K562 (cell line): Measurements from ENCODE around the gene MAP2K7. TPM values are rescaled to one million over a fixed set of nuclear protein-coding genes. Genes with fewer than 3 reads are reported as not detected.

ENCODE experiments used
- ARHGAP35 ChIP-seq: fragments of 450-650 bp; IDR thresholded peaks from 2 replicates; pipeline ENCODE4 v1.6.1; 2018; ENCODE audit not compliant: partially characterized antibody
- ATF1 ChIP-seq, 2 experiments: fragments of 450-650 bp in 1 of 2; IDR thresholded peaks; 2 replicates each; pipeline ENCODE4 v1.6.1; 2016; ENCODE audit warnings: missing compliant biosample characterization in 1 of 2, missing genetic modification characterization in 1 of 2
- CBX1 ChIP-seq: sonication (generic); IDR thresholded peaks from 2 replicates; pipeline ENCODE4 v1.6.1; 2016; ENCODE audit warnings: antibody characterized with exemption, low read depth, mild to moderate bottlenecking
- DMBX1 ChIP-seq: fragments of 250-450 bp; sonication (Bioruptor Pico); IDR thresholded peaks from 2 replicates; pipeline ENCODE4 v1.8.0; 2022; ENCODE audit warnings: inconsistent platforms, mild to moderate bottlenecking, moderate library complexity, borderline replicate concordance
- EZH2 ChIP-seq: IDR thresholded peaks from 2 replicates; pipeline ENCODE4 v1.6.1; 2012; ENCODE audit warnings: low read depth, mild to moderate bottlenecking, inconsistent platforms, low read length, borderline replicate concordance
- LARP7 ChIP-seq: fragments of 450-650 bp; IDR thresholded peaks from 2 replicates; pipeline ENCODE4 v1.6.1; 2016
- MAFF ChIP-seq: IDR thresholded peaks from 2 replicates; pipeline ENCODE4 v1.6.1; 2012; ENCODE audit warnings: low read length, improper control_type of control experiment
- NCOA2 ChIP-seq, 2 experiments: fragments of 450-650 bp; IDR thresholded peaks; 2 replicates each; pipeline ENCODE4 v1.6.1; 2018; ENCODE audit warnings: mild to moderate bottlenecking in 2 of 2, moderate library complexity in 1 of 2; ENCODE audit not compliant: partially characterized antibody in 2 of 2
- PURB ChIP-seq: sonication (generic); formaldehyde crosslinking; IDR thresholded peaks from 2 replicates; pipeline ENCODE4 v1.9.0; 2021; ENCODE audit warnings: low read depth, mild to moderate bottlenecking, missing genetic modification reagents
- PYGO2 ChIP-seq: fragments of 450-650 bp; IDR thresholded peaks from 2 replicates; pipeline ENCODE4 v1.6.1; 2016; ENCODE audit warnings: mild to moderate bottlenecking, missing genetic modification characterization, moderate library complexity, missing compliant biosample characterization
- SMARCE1 ChIP-seq: fragments of 450-650 bp; IDR thresholded peaks from 2 replicates; pipeline ENCODE4 v1.7.1; 2016; ENCODE audit warnings: mild to moderate bottlenecking
- SRSF9 ChIP-seq: fragments of 200-400 bp; formaldehyde crosslinking; IDR thresholded peaks from 2 replicates; pipeline ENCODE4 v1.6.1; 2017; ENCODE audit warnings: low read depth, low read length, borderline replicate concordance
- THRAP3 ChIP-seq: fragments of 450-650 bp; IDR thresholded peaks from 2 replicates; pipeline ENCODE4 v1.6.1; 2016; ENCODE audit warnings: mild to moderate bottlenecking, inconsistent platforms, borderline replicate concordance
- ZNF134 ChIP-seq: fragments of 250-450 bp; sonication (Bioruptor Pico); conservative IDR thresholded peaks from 2 replicates; pipeline ENCODE4 v1.4.0; 2020
- ZNF143 ChIP-seq: sonication (generic); formaldehyde crosslinking; IDR thresholded peaks from 2 replicates; pipeline ENCODE4 v1.9.0; 2022; ENCODE audit warnings: mild to moderate bottlenecking, missing genetic modification reagents
- ZNF253 ChIP-seq: fragments of 250-450 bp; sonication (Bioruptor Pico); conservative IDR thresholded peaks from 2 replicates; pipeline ENCODE4 v1.6.1; 2021; ENCODE audit warnings: mild to moderate bottlenecking
- polyA plus RNA-seq, 8 experiments: library from polyadenylated mRNA; depleted of rRNA in 4 of 8; stranded (reverse) in 5 of 8; unstranded in 3 of 8; fragments of >200 nt; fragmentation: Nextera tagmentation in 2 of 8; fragmentation: Illumina TruSeq in 1 of 8; extraction: Ambion mirVana in 2 of 8; extraction: Trizol in 1 of 8; gene quantifications; 2 replicates each; pipeline versions ENCODE4 v1.2.1 to v1.2.3, GENCODE V29; 2011 to 2014; ENCODE audit warnings: inconsistent platforms in 1 of 8, missing spikeins in 1 of 8
- total RNA-seq, 7 experiments: library from RNA; depleted of rRNA in 6 of 7; stranded (reverse); fragments of >200 nt in 6 of 7; fragmentation: Illumina TruSeq in 2 of 7; extraction: Trizol in 2 of 7; gene quantifications; 2 replicates each; pipeline versions ENCODE4 v1.2.1 to v1.2.3, GENCODE V29; 2011 to 2021; ENCODE audit warnings: low replicate concordance in 1 of 7
- TF ChIP-seq, protein P1 (sequence below): sonication (generic); formaldehyde crosslinking; IDR thresholded peaks from 2 replicates; pipeline ENCODE4 v1.8.0; 2022; ENCODE audit warnings: mild to moderate bottlenecking, missing genetic modification reagents
- TF ChIP-seq, protein P2 (sequence below): fragments of 250-450 bp; sonication (Bioruptor Pico); IDR thresholded peaks from 2 replicates; pipeline ENCODE4 v1.8.0; 2021; ENCODE audit warnings: borderline replicate concordance, mild to moderate bottlenecking, moderate library complexity; ENCODE audit not compliant: poor library complexity, severe bottlenecking
- TF ChIP-seq, protein P3 (sequence below): fragments of 450-650 bp; conservative IDR thresholded peaks from 2 replicates; pipeline ENCODE4 v1.6.1; 2016; ENCODE audit warnings: missing genetic modification characterization, low read depth, mild to moderate bottlenecking, missing compliant biosample characterization, moderate library complexity
- TF ChIP-seq, protein P4 (sequence below): fragments of 450-650 bp; IDR thresholded peaks from 2 replicates; pipeline ENCODE4 v1.6.1; 2017; ENCODE audit warnings: antibody characterized with exemption

Gene MAP2K7
- total and polyA plus RNA-seq, 9 of the 15 experiments (the other 6 are each of a cell fraction or from before 2014, with no cell fraction given), result 0.51 to 45.8 (median 14.1) TPM

DNA sequence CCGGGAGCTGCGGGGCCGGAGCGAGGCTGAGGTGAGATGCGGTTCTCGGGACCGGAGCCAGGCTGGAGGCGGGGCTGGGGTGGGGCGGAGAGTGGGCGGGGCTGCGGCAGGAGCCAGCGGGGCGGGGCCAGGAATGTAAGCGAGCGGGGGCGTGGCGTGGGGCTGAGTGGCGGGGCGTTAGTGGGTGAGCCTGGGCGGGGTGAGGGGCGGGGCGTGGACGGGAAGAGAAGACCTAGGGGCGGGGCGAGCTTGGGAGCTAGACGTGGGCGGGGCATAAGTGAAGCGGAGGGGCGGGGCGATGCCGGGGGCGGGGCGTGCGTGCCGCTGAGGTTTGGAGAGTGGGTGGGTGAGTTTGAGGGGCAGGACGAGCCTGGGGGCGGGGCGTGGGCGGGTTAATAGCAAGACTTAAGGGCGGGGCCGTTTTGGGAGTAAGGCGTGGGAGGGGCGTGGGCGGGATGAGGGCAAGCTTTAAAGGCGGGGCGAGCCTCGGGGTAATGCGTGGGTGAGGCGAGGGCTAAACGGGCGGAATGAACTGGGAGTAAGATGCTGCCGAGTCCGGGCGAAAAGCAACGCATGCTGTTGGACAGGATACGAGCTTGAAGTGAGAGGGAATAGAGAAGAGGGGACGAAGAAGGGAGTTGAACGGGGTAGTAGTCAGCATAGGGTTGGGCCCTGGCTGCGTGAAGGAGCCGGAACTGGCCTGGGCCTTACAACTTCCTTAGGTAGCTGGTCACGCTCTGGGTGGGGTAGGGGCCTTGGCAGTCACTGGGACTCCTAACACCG, 17.0 kb downstream of the MAP2K7 start (continued):
- TF ChIP-seq ZNF143 (CRISPR knock-in tag) (no peak), ZNF134 (CRISPR knock-in tag) (no peak), THRAP3 (no peak), EZH2 (no peak), MAFF (no peak), PURB (CRISPR knock-in tag) (no peak), CBX1 (no peak), SMARCE1 (0 out of 2 replicates have a peak, but pooled peaks have one; percentile 37), DMBX1 (no peak), LARP7 (no peak), ARHGAP35 (no peak), NCOA2 (IDR thresholded peaks at IDR 0.05; ENCODE audit: partially characterized antibody in 2 of 2) (no peak), PYGO2 (tag) (no peak), ZNF253 (CRISPR knock-in tag) (no peak), ATF1 (CRISPR knock-in tag; IDR thresholded peaks at IDR 0.05) (no peak), ATF1 (tag; IDR thresholded peaks at IDR 0.05) (peak; percentile 32; the same call in 1 of the 2 replicates), SRSF9 (no peak)
- TF ChIP-seq, protein P1, sequence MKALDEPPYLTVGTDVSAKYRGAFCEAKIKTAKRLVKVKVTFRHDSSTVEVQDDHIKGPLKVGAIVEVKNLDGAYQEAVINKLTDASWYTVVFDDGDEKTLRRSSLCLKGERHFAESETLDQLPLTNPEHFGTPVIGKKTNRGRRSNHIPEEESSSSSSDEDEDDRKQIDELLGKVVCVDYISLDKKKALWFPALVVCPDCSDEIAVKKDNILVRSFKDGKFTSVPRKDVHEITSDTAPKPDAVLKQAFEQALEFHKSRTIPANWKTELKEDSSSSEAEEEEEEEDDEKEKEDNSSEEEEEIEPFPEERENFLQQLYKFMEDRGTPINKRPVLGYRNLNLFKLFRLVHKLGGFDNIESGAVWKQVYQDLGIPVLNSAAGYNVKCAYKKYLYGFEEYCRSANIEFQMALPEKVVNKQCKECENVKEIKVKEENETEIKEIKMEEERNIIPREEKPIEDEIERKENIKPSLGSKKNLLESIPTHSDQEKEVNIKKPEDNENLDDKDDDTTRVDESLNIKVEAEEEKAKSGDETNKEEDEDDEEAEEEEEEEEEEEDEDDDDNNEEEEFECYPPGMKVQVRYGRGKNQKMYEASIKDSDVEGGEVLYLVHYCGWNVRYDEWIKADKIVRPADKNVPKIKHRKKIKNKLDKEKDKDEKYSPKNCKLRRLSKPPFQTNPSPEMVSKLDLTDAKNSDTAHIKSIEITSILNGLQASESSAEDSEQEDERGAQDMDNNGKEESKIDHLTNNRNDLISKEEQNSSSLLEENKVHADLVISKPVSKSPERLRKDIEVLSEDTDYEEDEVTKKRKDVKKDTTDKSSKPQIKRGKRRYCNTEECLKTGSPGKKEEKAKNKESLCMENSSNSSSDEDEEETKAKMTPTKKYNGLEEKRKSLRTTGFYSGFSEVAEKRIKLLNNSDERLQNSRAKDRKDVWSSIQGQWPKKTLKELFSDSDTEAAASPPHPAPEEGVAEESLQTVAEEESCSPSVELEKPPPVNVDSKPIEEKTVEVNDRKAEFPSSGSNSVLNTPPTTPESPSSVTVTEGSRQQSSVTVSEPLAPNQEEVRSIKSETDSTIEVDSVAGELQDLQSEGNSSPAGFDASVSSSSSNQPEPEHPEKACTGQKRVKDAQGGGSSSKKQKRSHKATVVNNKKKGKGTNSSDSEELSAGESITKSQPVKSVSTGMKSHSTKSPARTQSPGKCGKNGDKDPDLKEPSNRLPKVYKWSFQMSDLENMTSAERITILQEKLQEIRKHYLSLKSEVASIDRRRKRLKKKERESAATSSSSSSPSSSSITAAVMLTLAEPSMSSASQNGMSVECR, result peak; percentile 72; the same call in 1 of the 2 replicates
- TF ChIP-seq, protein P2, sequence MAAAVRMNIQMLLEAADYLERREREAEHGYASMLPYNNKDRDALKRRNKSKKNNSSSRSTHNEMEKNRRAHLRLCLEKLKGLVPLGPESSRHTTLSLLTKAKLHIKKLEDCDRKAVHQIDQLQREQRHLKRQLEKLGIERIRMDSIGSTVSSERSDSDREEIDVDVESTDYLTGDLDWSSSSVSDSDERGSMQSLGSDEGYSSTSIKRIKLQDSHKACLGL (CRISPR knock-in tag), result no peak
- TF ChIP-seq, protein P3, sequence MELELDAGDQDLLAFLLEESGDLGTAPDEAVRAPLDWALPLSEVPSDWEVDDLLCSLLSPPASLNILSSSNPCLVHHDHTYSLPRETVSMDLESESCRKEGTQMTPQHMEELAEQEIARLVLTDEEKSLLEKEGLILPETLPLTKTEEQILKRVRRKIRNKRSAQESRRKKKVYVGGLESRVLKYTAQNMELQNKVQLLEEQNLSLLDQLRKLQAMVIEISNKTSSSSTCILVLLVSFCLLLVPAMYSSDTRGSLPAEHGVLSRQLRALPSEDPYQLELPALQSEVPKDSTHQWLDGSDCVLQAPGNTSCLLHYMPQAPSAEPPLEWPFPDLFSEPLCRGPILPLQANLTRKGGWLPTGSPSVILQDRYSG (tag), result no peak
- TF ChIP-seq, protein P4, sequence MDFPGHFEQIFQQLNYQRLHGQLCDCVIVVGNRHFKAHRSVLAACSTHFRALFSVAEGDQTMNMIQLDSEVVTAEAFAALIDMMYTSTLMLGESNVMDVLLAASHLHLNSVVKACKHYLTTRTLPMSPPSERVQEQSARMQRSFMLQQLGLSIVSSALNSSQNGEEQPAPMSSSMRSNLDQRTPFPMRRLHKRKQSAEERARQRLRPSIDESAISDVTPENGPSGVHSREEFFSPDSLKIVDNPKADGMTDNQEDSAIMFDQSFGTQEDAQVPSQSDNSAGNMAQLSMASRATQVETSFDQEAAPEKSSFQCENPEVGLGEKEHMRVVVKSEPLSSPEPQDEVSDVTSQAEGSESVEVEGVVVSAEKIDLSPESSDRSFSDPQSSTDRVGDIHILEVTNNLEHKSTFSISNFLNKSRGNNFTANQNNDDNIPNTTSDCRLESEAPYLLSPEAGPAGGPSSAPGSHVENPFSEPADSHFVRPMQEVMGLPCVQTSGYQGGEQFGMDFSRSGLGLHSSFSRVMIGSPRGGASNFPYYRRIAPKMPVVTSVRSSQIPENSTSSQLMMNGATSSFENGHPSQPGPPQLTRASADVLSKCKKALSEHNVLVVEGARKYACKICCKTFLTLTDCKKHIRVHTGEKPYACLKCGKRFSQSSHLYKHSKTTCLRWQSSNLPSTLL, result no peak
